H1 (cell line): Measurements from ENCODE around the gene GRAMD1B. TPM values are rescaled to one million over a fixed set of nuclear protein-coding genes. Genes with fewer than 3 reads are reported as not detected.

Experiments used
- CTCF ChIA-PET: fragments of 300-600 bp; sonication (Branson Sonifier 250); formaldehyde crosslinking; loops from one replicate; lab custom pipeline; 2021; ENCODE audit not compliant: partially characterized antibody; lab: Charles Lee
- POLR2A ChIA-PET: fragments of 300-600 bp; sonication (Branson Sonifier 250); formaldehyde crosslinking; loops from one replicate; lab custom pipeline; 2021; ENCODE audit warnings: inconsistent platforms; ENCODE audit not compliant: partially characterized antibody; lab: Charles Lee
- DNase-seq, 2 experiments: peaks; one replicate each; pipeline versions ENCODE4 v3.0.0 to v3.0.0-alpha.2; 2010 to 2022; ENCODE audit warnings: low spot score in 2 of 2, low read depth in 1 of 2, mixed read lengths in 1 of 2
- FAIRE-seq: peaks from 2 replicates; lab custom pipeline; 2011; peaks lifted over from hg19 to GRCh38; lab: Jason Lieb, UNC
- H2AFZ ChIP-seq: 2 replicates; pipeline ENCODE4 v1.8.1; 2012; ENCODE audit warnings: low read length, inconsistent platforms
- H2AK5ac ChIP-seq: 2 replicates; pipeline ENCODE4 v1.6.1; 2013; ENCODE audit warnings: low read depth, low read length
- H2BK120ac ChIP-seq: replicated peaks from 2 replicates; pipeline ENCODE3; 2013; ENCODE audit warnings: low read depth, low read length, inconsistent platforms
- H2BK12ac ChIP-seq: 2 replicates; pipeline ENCODE4 v1.6.1; 2013; ENCODE audit warnings: low read depth, low read length
- H2BK15ac ChIP-seq: 2 replicates; pipeline ENCODE4 v1.6.1; 2013; ENCODE audit warnings: low read length
- H2BK20ac ChIP-seq: 2 replicates; pipeline ENCODE4 v1.6.1; 2013; ENCODE audit warnings: low read length
- H2BK5ac ChIP-seq: 2 replicates; pipeline ENCODE4 v1.6.1; 2013; ENCODE audit warnings: low read depth, low read length
- H3K14ac ChIP-seq: 2 replicates; pipeline ENCODE4 v1.6.1; 2013; ENCODE audit warnings: inconsistent platforms; ENCODE audit not compliant: insufficient read length
- H3K18ac ChIP-seq: 2 replicates; pipeline ENCODE4 v1.6.1; 2013; ENCODE audit warnings: low read length; ENCODE audit errors: extremely low read depth
- H3K23ac ChIP-seq: 2 replicates; pipeline ENCODE4 v1.6.1; 2013; ENCODE audit warnings: inconsistent platforms; ENCODE audit not compliant: insufficient read length
- H3K23me2 ChIP-seq: 2 replicates; pipeline ENCODE4 v1.6.1; 2013; ENCODE audit warnings: low read depth, low read length
- H3K27ac ChIP-seq: 2 replicates; pipeline ENCODE4 v1.6.1; 2011; ENCODE audit warnings: low read depth, low read length, inconsistent platforms
- H3K27me3 ChIP-seq, 4 experiments: replicated peaks in 1 of 4; 1 replicate in 1 of 4; 2 replicates in 3 of 4; pipeline versions ENCODE4 v1.6.1 to v1.8.1; 2011 to 2013; ENCODE audit warnings: low read length in 3 of 4, mild to moderate bottlenecking in 3 of 4, inconsistent platforms in 2 of 4, mixed read lengths in 2 of 4, moderate library complexity in 1 of 4; ENCODE audit not compliant: control insufficient read depth in 3 of 4, insufficient read depth in 3 of 4; ENCODE audit errors: extremely low read depth in 1 of 4
- H3K36me3 ChIP-seq, 4 experiments: 2 replicates each; pipeline versions ENCODE4 v1.6.1 to v1.8.1; 2011 to 2013; ENCODE audit warnings: mild to moderate bottlenecking in 4 of 4, low read length in 3 of 4, moderate library complexity in 2 of 4, control low read depth in 1 of 4, inconsistent platforms in 1 of 4; ENCODE audit not compliant: insufficient read depth in 4 of 4, control insufficient read depth in 2 of 4
- H3K4ac ChIP-seq: replicated peaks from 2 replicates; pipeline ENCODE3; 2013; ENCODE audit warnings: low read length, low read depth, mixed read lengths, inconsistent platforms; ENCODE audit not compliant: insufficient read length
- H3K4me1 ChIP-seq, 4 experiments: replicated peaks in 1 of 4; 1 replicate in 1 of 4; 2 replicates in 3 of 4; pipeline versions ENCODE4 v1.6.1 to v1.8.1; 2011 to 2013; ENCODE audit warnings: low read length in 3 of 4, inconsistent platforms in 2 of 4, mixed read lengths in 1 of 4; ENCODE audit not compliant: insufficient read depth in 4 of 4, control insufficient read depth in 3 of 4
- H3K4me2 ChIP-seq, 2 experiments: 2 replicates each; pipeline versions ENCODE4 v1.6.1 to v1.8.1; 2011 to 2013; ENCODE audit warnings: low read depth in 2 of 2, low read length in 2 of 2, control low read depth in 1 of 2, inconsistent platforms in 1 of 2, mild to moderate bottlenecking in 1 of 2; ENCODE audit not compliant: insufficient read depth in 1 of 2
- H3K4me3 ChIP-seq, 4 experiments: fragments of 200-600, 300-600 bp in 1 of 4; sonication (generic), shearing (Covaris generic), sonication (Bioruptor Twin) in 1 of 4; 2 replicates each; pipeline versions ENCODE4 v1.5.1 to v1.8.1; 2011 to 2016; ENCODE audit warnings: low read length in 4 of 4, low read depth in 3 of 4, control low read depth in 2 of 4, inconsistent platforms in 2 of 4, mild to moderate bottlenecking in 2 of 4, mixed read lengths in 1 of 4, moderate library complexity in 1 of 4; ENCODE audit not compliant: insufficient read depth in 2 of 4; ENCODE audit errors: extremely low read depth in 1 of 4
- H3K56ac ChIP-seq: replicated peaks from 2 replicates; pipeline ENCODE3; 2013; ENCODE audit warnings: low read depth, mild to moderate bottlenecking, mixed read lengths, low read length, inconsistent platforms; ENCODE audit not compliant: insufficient read length
- H3K79me1 ChIP-seq: 2 replicates; pipeline ENCODE4 v1.6.1; 2013; ENCODE audit warnings: low read depth, low read length, control low read depth
- H3K79me2 ChIP-seq, 2 experiments: 2 replicates each; pipeline versions ENCODE4 v1.6.1 to v1.8.1; 2012 to 2013; ENCODE audit warnings: low read length in 2 of 2, mild to moderate bottlenecking in 2 of 2, inconsistent platforms in 1 of 2; ENCODE audit not compliant: insufficient read depth in 2 of 2, control insufficient read depth in 1 of 2
- H3K9ac ChIP-seq, 4 experiments: replicated peaks in 1 of 4; 1 replicate in 1 of 4; 2 replicates in 3 of 4; pipeline versions ENCODE4 v1.6.1 to v1.8.1; 2011 to 2013; ENCODE audit warnings: low read depth in 3 of 4, low read length in 3 of 4, control low read depth in 2 of 4, mild to moderate bottlenecking in 2 of 4, moderate library complexity in 2 of 4, inconsistent platforms in 1 of 4; ENCODE audit errors: extremely low read depth in 1 of 4
- H3K9me3 ChIP-seq, 2 experiments: 2 replicates each; pipeline versions ENCODE4 v1.6.1 to v1.8.1; 2012 to 2013; ENCODE audit warnings: mild to moderate bottlenecking in 2 of 2, moderate library complexity in 2 of 2, control low read depth in 1 of 2, inconsistent platforms in 1 of 2, low read depth in 1 of 2, low read length in 1 of 2, mixed read lengths in 1 of 2; ENCODE audit not compliant: insufficient read depth in 2 of 2
- H4K20me1 ChIP-seq, 2 experiments: replicated peaks in 1 of 2; 2 replicates each; pipeline versions ENCODE3 to v1.8.1; 2011 to 2013; ENCODE audit warnings: inconsistent platforms in 2 of 2, low read length in 2 of 2, mild to moderate bottlenecking in 1 of 2; ENCODE audit not compliant: insufficient read depth in 2 of 2, control insufficient read depth in 1 of 2
- H4K5ac ChIP-seq: 2 replicates; pipeline ENCODE4 v1.6.1; 2013; ENCODE audit warnings: low read length, low read depth, mixed read lengths, inconsistent platforms; ENCODE audit not compliant: insufficient read length
- H4K8ac ChIP-seq: 2 replicates; pipeline ENCODE4 v1.8.0; 2013; ENCODE audit warnings: mild to moderate bottlenecking, moderate library complexity, low read length, inconsistent platforms; ENCODE audit not compliant: insufficient read depth; ENCODE audit errors: extremely low read depth
- H4K91ac ChIP-seq: replicated peaks from 2 replicates; pipeline ENCODE3; 2013; ENCODE audit warnings: low read length, mixed read lengths, inconsistent platforms; ENCODE audit not compliant: insufficient read length
- BCL11A ChIP-seq, 2 experiments: IDR thresholded peaks; one replicate each; pipeline ENCODE4 v1.6.1; 2011; ENCODE audit warnings: low read depth in 2 of 2, low read length in 2 of 2, mild to moderate bottlenecking in 2 of 2
- CEBPB ChIP-seq: IDR thresholded peaks from 2 replicates; pipeline ENCODE4 v1.6.1; 2012; ENCODE audit warnings: low read depth, low read length
- CHD1 ChIP-seq: IDR thresholded peaks from 2 replicates; pipeline ENCODE4 v1.6.1; 2012; ENCODE audit warnings: low read depth, low read length, improper control_type of control experiment
- FOSL1 ChIP-seq: IDR thresholded peaks from 2 replicates; pipeline ENCODE4 v1.6.1; 2011; ENCODE audit warnings: mild to moderate bottlenecking, low read depth, low read length, moderate library complexity; ENCODE audit not compliant: insufficient read depth
- JUN ChIP-seq: IDR thresholded peaks from 2 replicates; pipeline ENCODE4 v1.6.1; 2011; ENCODE audit warnings: low read depth, mild to moderate bottlenecking, improper control_type of control experiment, low read length
- KDM1A ChIP-seq: fragments of 200-600, 300-600 bp; sonication (generic); IDR thresholded peaks from 2 replicates; pipeline ENCODE4 v1.7.1; 2016; ENCODE audit warnings: mild to moderate bottlenecking, low read length, borderline replicate concordance
- KDM5A ChIP-seq: fragments of 200-600 bp; IDR thresholded peaks from 2 replicates; pipeline ENCODE4 v1.7.1; 2012; ENCODE audit warnings: mild to moderate bottlenecking, low read length, inconsistent platforms, mixed read lengths
- POLR2A ChIP-seq, 2 experiments: IDR thresholded peaks; 1 replicate in 1 of 2; 2 replicates in 1 of 2; pipeline ENCODE4 v1.6.1; 2011; ENCODE audit warnings: low read depth in 2 of 2, low read length in 2 of 2, mild to moderate bottlenecking in 2 of 2; ENCODE audit errors: control extremely low read depth in 1 of 2
- POLR2AphosphoS5 ChIP-seq: IDR thresholded peaks from 2 replicates; pipeline ENCODE4 v1.6.1; 2011; ENCODE audit warnings: low read depth, low read length
- RAD21 ChIP-seq, 2 experiments: IDR thresholded peaks in 1 of 2; conservative IDR thresholded peaks in 1 of 2; 2 replicates each; pipeline ENCODE4 v1.6.1; 2011; ENCODE audit warnings: low read depth in 2 of 2, low read length in 2 of 2, improper control_type of control experiment in 1 of 2, inconsistent platforms in 1 of 2, mild to moderate bottlenecking in 1 of 2, moderate library complexity in 1 of 2
- SP1 ChIP-seq: IDR thresholded peaks from 2 replicates; pipeline ENCODE4 v1.6.1; 2011; ENCODE audit warnings: low read depth, low read length
- TAF7 ChIP-seq: optimal IDR thresholded peaks from 2 replicates; pipeline ENCODE3; 2011; ENCODE audit warnings: low read depth, mild to moderate bottlenecking, inconsistent platforms, low read length, moderate library complexity, borderline replicate concordance
- YY1 ChIP-seq: IDR thresholded peaks from 2 replicates; pipeline ENCODE4 v1.6.1; 2011; ENCODE audit warnings: low read depth, mild to moderate bottlenecking, low read length
- ZNF274 ChIP-seq: IDR thresholded peaks from 2 replicates; pipeline ENCODE4 v1.7.0; 2012; ENCODE audit warnings: low read length, borderline replicate concordance; ENCODE audit errors: extremely low read depth
- WGBS, 2 experiments: shearing (Covaris generic) in 1 of 2; methylation state at CpG; one replicate each; pipeline versions ENCODE4 v1.1.6 to v1.1.7; 2013 to 2015; ENCODE audit warnings: low lambda C conversion rate in 2 of 2, mixed read lengths in 2 of 2, inconsistent platforms in 1 of 2, low coverage in 1 of 2, missing lambda C conversion rate in 1 of 2; ENCODE audit not compliant: insufficient replicate concordance in 2 of 2, insufficient coverage in 1 of 2, insufficient read length in 1 of 2; ENCODE audit errors: extremely low coverage in 1 of 2, missing lambda C conversion rate in 1 of 2; 5-methylcytosine and 5-hydroxymethylcytosine counted together
- polyA plus RNA-seq, 7 experiments: library from polyadenylated mRNA; depleted of rRNA in 3 of 7; stranded (reverse) in 5 of 7; unstranded in 2 of 7; fragments of >200 nt in 5 of 7; fragments of 200-250 nt in 2 of 7; gene quantifications; 1 replicate in 5 of 7; 2 replicates in 1 of 7; 4 replicates in 1 of 7; pipeline versions ENCODE4 v1.2.1 to v1.2.3, GENCODE V29; 2011 to 2013; ENCODE audit warnings: missing spikeins in 2 of 7, mixed read lengths in 2 of 7
- total RNA-seq: library from RNA; stranded (reverse); fragmentation: NEBNext Ultra II Directional; extraction: Animal tissue kit (Norgen Biotek cat#: 25700); gene quantifications from 2 replicates; pipeline ENCODE4 v1.2.1, GENCODE V29; 2021

Gene GRAMD1B
- total and polyA plus RNA-seq, 2 of the 8 experiments (the other 6 are each of a cell fraction or from before 2014, with no cell fraction given) = 10.1 to 21.2 TPM

- peaks cover 0 to 4% of the 10 kb centered on the region in 2 experiments; a peak in 1 of 4 replicates for H3K79me2 ChIP-seq
- no peak overlapping the region for H2BK12ac ChIP-seq
- no peaks in the 10 kb centered on the region for H4K20me1 ChIP-seq
- no peak overlapping the region for H3K4ac ChIP-seq
- H2BK20ac ChIP-seq = no peak overlapping the region
- H4K8ac ChIP-seq = no peak overlapping the region
- no peaks in the 10 kb centered on the region for H3K36me3 ChIP-seq
- FAIRE-seq = no peak
- no peak overlapping the region for H3K4me3 ChIP-seq
- WGBS, 2 experiments = 93% methylated on average over 4 of the region's 4 CpGs; no CpG with 5 or more reads in 1 of the 2 experiments
- H3K23ac ChIP-seq = no peak overlapping the region
- no peaks in the 10 kb centered on the region for H3K9me3 ChIP-seq
- H2AK5ac ChIP-seq = no peak overlapping the region
- no peak overlapping the region for H3K4me2 ChIP-seq
- no peak overlapping the region for H2AFZ ChIP-seq
- CTCF ChIA-PET = interaction anchor here (0.8 to 11.3 kb wide), 9 partner anchors 10 to 64 kb away, joined by 4 to 67 read pairs (median 8); no protein-coding TSS in a partner anchor
- no peaks in the 10 kb centered on the region; the same call in 1 of the 2 replicates for H3K79me1 ChIP-seq
- no peak overlapping the region for H2BK120ac ChIP-seq
- H2BK15ac ChIP-seq = no peak overlapping the region
- peaks cover 2% of the 10 kb centered on the region; the same call in 1 of the 2 replicates for H3K23me2 ChIP-seq
- POLR2A ChIA-PET = interaction anchor here (1.0 to 1.1 kb wide), 2 partner anchors 21 to 45 kb away, joined by 3 read pairs; no protein-coding TSS in a partner anchor
- DNase-seq = no peak
- no peak overlapping the region for H3K14ac ChIP-seq
- peaks cover 14 to 22% (median 16%) of the 10 kb centered on the region in 4 experiments for H3K4me1 ChIP-seq
- no peak overlapping the region for H4K5ac ChIP-seq
- no peak overlapping the region for H3K18ac ChIP-seq
- TF ChIP-seq BCL11A (IDR thresholded peaks at IDR 0.05; ENCODE audit: low read depth in 2 of 2, low read length in 2 of 2) (no peak), TAF7 (no peak), JUN (no peak), YY1 (no peak), CHD1 (no peak), KDM5A (no peak), POLR2A (IDR thresholded peaks at IDR 0.05; ENCODE audit: control extremely low read depth in 1 of 2, low read depth in 2 of 2, low read length in 2 of 2) (no peak), POLR2AphosphoS5 (no peak), SP1 (no peak), ZNF274 (no peak), FOSL1 (no peak), CEBPB (no peak), KDM1A (no peak), RAD21 (IDR thresholded peaks at IDR 0.05 in 1 of 2, conservative IDR thresholded peaks at IDR 0.05 in 1 of 2; ENCODE audit: low read depth in 2 of 2, low read length in 2 of 2) (no peak)
- TF ChIP-seq, all 59 proteins: peak for 0
- no peak overlapping the region for H4K91ac ChIP-seq
- no peak overlapping the region for H3K56ac ChIP-seq
- H3K9ac ChIP-seq = no peak overlapping the region
- no peak overlapping the region for H3K27ac ChIP-seq
- H2BK5ac ChIP-seq = no peak overlapping the region
- no peaks in the 10 kb centered on the region for H3K27me3 ChIP-seq
Observed at GRCh38 chr11:123516238-123516637, 86.2 kb downstream of the GRAMD1B start.
